Hypothalamus (tissue), 51 donors: ENCODE data around the gene TMPRSS9.

ENCODE experiments used
- DNase-seq, 51 donors: peaks; one replicate each; lab custom pipeline; 2025; lab: John Stamatoyannopoulos, UW

TMPRSS9 gene

GRCh38 chr19:2428321-2428690 lies 68.2 kb downstream of the TMPRSS9 start:
- DNase-seq: peak in 22 of 51 donors; percentile 5 to 55 (median 26)

GRCh38 chr19:2428756-2429711 lies 69.0 kb downstream of the TMPRSS9 start:
- DNase-seq: no peak

GRCh38 chr19:2429917-2430535 lies 70.0 kb downstream of the TMPRSS9 start:
- DNase-seq: no peak

- no peak for DNase-seq
Measured at GRCh38 chr19:2431318-2432055, 71.4 kb downstream of the TMPRSS9 start.

- DNase-seq: no peak
Measured at GRCh38 chr19:2432131-2432848, 72.2 kb downstream of the TMPRSS9 start.

GRCh38 chr19:2433854-2434253 lies 73.8 kb downstream of the TMPRSS9 start:
- no peak for DNase-seq

GRCh38 chr19:2434267-2434666 lies 74.2 kb downstream of the TMPRSS9 start:
- DNase-seq: no peak

GRCh38 chr19:2434721-2435265 lies 74.7 kb downstream of the TMPRSS9 start:
- no peak for DNase-seq

GRCh38 chr19:2436384-2436783 lies 76.3 kb downstream of the TMPRSS9 start:
- no peak for DNase-seq

- DNase-seq: no peak
Measured at GRCh38 chr19:2436926-2437325, 76.9 kb downstream of the TMPRSS9 start.

GRCh38 chr19:2438178-2438577 lies 78.1 kb downstream of the TMPRSS9 start:
- DNase-seq: no peak

GRCh38 chr19:2440515-2440914 lies 80.5 kb downstream of the TMPRSS9 start:
- DNase-seq: no peak

- no peak for DNase-seq
Measured at GRCh38 chr19:2441096-2441752, 81.2 kb downstream of the TMPRSS9 start.

GRCh38 chr19:2443116-2443784 lies 83.2 kb downstream of the TMPRSS9 start:
- no peak for DNase-seq

GRCh38 chr19:2443785-2444182 lies 83.7 kb downstream of the TMPRSS9 start:
- no peak for DNase-seq

GRCh38 chr19:2444251-2445002 lies 84.4 kb downstream of the TMPRSS9 start:
- DNase-seq: no peak

GRCh38 chr19:2446381-2446780 lies 86.3 kb downstream of the TMPRSS9 start:
- DNase-seq: no peak

- DNase-seq: no peak
Measured at GRCh38 chr19:2449019-2449418, 89.0 kb downstream of the TMPRSS9 start.

- DNase-seq: no peak
Measured at GRCh38 chr19:2451138-2451537, 91.1 kb downstream of the TMPRSS9 start.
